ENCODE data around the gene KRT40. TPM values are rescaled to one million over a fixed set of nuclear protein-coding genes. Genes with fewer than 3 reads are reported as not detected.

The KRT40 gene
- total and polyA plus RNA-seq, 2 donors (not counting 3 experiments of a cell fraction or from before 2014, with no cell fraction given), result not detected

GRCh38 chr17:40974366-40974765 is 9.8 kb downstream of the KRT40 start:
- Histone ChIP-seq H3K4me2 (ENCODE audit: insufficient read depth, low read length) (no peak overlapping the region), H4K20me1 (replicated peaks; ENCODE audit: control insufficient read depth, extremely low read depth, insufficient read depth, low read length) (no peaks in the 10 kb centered on the region), H3K27ac (ENCODE audit: insufficient read depth, low read depth, low read length) (no peak overlapping the region), H2AFZ (ENCODE audit: low read depth, low read length) (no peak overlapping the region), H3K9me1 (replicated peaks; ENCODE audit: control insufficient read depth, extremely low read depth, insufficient read depth, low read length) (no peaks in the 10 kb centered on the region), H3K36me3 (ENCODE audit: control insufficient read depth in 2 of 2, extremely low read depth in 1 of 2, insufficient read depth in 2 of 2, low read length in 2 of 2) (no peaks in the 10 kb centered on the region), H3K4me3 (replicated peaks in 1 of 3; ENCODE audit: insufficient read depth in 1 of 3, low read depth in 1 of 3, low read length in 3 of 3) (no peak overlapping the region), H3K9ac (replicated peaks; ENCODE audit: extremely low read depth, insufficient read depth, low read length) (no peak overlapping the region), H3K4me1 (ENCODE audit: control insufficient read depth, extremely low read depth, insufficient read depth, low read length) (no peaks in the 10 kb centered on the region), H3K27me3 (ENCODE audit: control insufficient read depth in 2 of 2, insufficient read depth in 2 of 2, low read length in 2 of 2) (peaks cover 0 to 3% of the 10 kb centered on the region in 2 experiments), H3K9me3 (replicated peaks; ENCODE audit: control insufficient read depth, insufficient read depth, low read length) (no peaks in the 10 kb centered on the region), H3K79me2 (ENCODE audit: control insufficient read depth, insufficient read depth, low read length) (no peaks in the 10 kb centered on the region)
- DNase-seq (ENCODE audit: low read depth, low spot score) (no peak), FAIRE-seq (no peak)
- dilution Hi-C loops (cut with MboI; ENCODE audit: extremely low pct_ligation_motif_present, low sequenced_read_pairs) (no loop called here), intact Hi-C loops (cut with micrococcal nuclease) (no loop called here)
- POLR2A ChIA-PET, result no interaction called here
- BruUV-seq (replicated peaks), result no TSS peak
- TF ChIP-seq GATA2 (IDR thresholded peaks at IDR 0.05; ENCODE audit: insufficient read depth, insufficient read length, low read depth, low read length) (no peak), FOS (IDR thresholded peaks at IDR 0.05; ENCODE audit: borderline replicate concordance, insufficient read depth, low read length) (no peak), MYC (IDR thresholded peaks at IDR 0.05; ENCODE audit: low read depth, low read length) (no peak)
- CTCF ChIA-PET, result no interaction called here

GRCh38 chr17:40967582-40967981 is 16.5 kb downstream of the KRT40 start:
- H3K4me2 ChIP-seq (ENCODE audit: insufficient read depth, low read length), result no peak overlapping the region
- no peak overlapping the region for H2AFZ ChIP-seq (ENCODE audit: low read depth, low read length)
- no TSS peak for BruUV-seq (replicated peaks)
- H3K27ac ChIP-seq (ENCODE audit: insufficient read depth, low read depth, low read length), result no peak overlapping the region
- ChIA-PET CTCF (no interaction called here), POLR2A (no interaction called here)
- dilution Hi-C loops (cut with MboI; ENCODE audit: extremely low pct_ligation_motif_present, low sequenced_read_pairs), result no loop called here
- H4K20me1 ChIP-seq (replicated peaks; ENCODE audit: control insufficient read depth, extremely low read depth, insufficient read depth, low read length), result no peaks in the 10 kb centered on the region
- H3K4me3 ChIP-seq (replicated peaks in 1 of 3; ENCODE audit: insufficient read depth in 1 of 3, low read depth in 1 of 3, low read length in 3 of 3), result no peak overlapping the region
- H3K4me1 ChIP-seq (ENCODE audit: control insufficient read depth, extremely low read depth, insufficient read depth, low read length), result no peaks in the 10 kb centered on the region
- no peak overlapping the region for H3K9ac ChIP-seq (replicated peaks; ENCODE audit: extremely low read depth, insufficient read depth, low read length)
- FAIRE-seq (no peak), DNase-seq (ENCODE audit: low read depth, low spot score) (no peak)
- no peaks in the 10 kb centered on the region for H3K9me3 ChIP-seq (replicated peaks; ENCODE audit: control insufficient read depth, insufficient read depth, low read length)
- H3K79me2 ChIP-seq (ENCODE audit: control insufficient read depth, insufficient read depth, low read length), result no peaks in the 10 kb centered on the region
- no peaks in the 10 kb centered on the region for H3K27me3 ChIP-seq (ENCODE audit: control insufficient read depth in 2 of 2, insufficient read depth in 2 of 2, low read length in 2 of 2)
- no peaks in the 10 kb centered on the region for H3K36me3 ChIP-seq (ENCODE audit: control insufficient read depth in 2 of 2, extremely low read depth in 1 of 2, insufficient read depth in 2 of 2, low read length in 2 of 2)
- intact Hi-C loops (cut with micrococcal nuclease), result no loop called here
- TF ChIP-seq JUN (IDR thresholded peaks at IDR 0.05; ENCODE audit: borderline replicate concordance, insufficient read depth, insufficient read length, low read depth) (no peak), GATA2 (IDR thresholded peaks at IDR 0.05; ENCODE audit: insufficient read depth, insufficient read length, low read depth, low read length) (no peak), EZH2 (IDR thresholded peaks at IDR 0.05; ENCODE audit: borderline replicate concordance, low read depth, low read length, severe bottlenecking) (no peak), MAX (IDR thresholded peaks at IDR 0.05; ENCODE audit: insufficient read depth, insufficient read length) (no peak), POLR2AphosphoS5 (IDR thresholded peaks at IDR 0.05; ENCODE audit: insufficient read depth, low read depth, low read length) (no peak), CTCF (IDR thresholded peaks at IDR 0.05; ENCODE audit: extremely low read depth in 1 of 2, insufficient read depth in 1 of 2, low read depth in 1 of 2, low read length in 2 of 2) (no peak), POLR2A (IDR thresholded peaks at IDR 0.05; ENCODE audit: low read depth, low read length) (no peak), FOS (IDR thresholded peaks at IDR 0.05; ENCODE audit: borderline replicate concordance, insufficient read depth, low read length) (no peak), MYC (IDR thresholded peaks at IDR 0.05; ENCODE audit: low read depth, low read length) (no peak)
- H3K9me1 ChIP-seq (replicated peaks; ENCODE audit: control insufficient read depth, extremely low read depth, insufficient read depth, low read length), result no peaks in the 10 kb centered on the region
